ELR (cell line): ENCODE measurements around the gene CYP27B1.
"Not testable (repeated sequence)": the region's sequence is repeated elsewhere in the genome, so short reads cannot be mapped to it uniquely, and the experiment has no call there.

Source experiments
- DNase-seq: peaks from one replicate; pipeline ENCODE4 v3.0.0-alpha.2; 2015; ENCODE audit warnings: low read depth

Gene CYP27B1

DNA sequence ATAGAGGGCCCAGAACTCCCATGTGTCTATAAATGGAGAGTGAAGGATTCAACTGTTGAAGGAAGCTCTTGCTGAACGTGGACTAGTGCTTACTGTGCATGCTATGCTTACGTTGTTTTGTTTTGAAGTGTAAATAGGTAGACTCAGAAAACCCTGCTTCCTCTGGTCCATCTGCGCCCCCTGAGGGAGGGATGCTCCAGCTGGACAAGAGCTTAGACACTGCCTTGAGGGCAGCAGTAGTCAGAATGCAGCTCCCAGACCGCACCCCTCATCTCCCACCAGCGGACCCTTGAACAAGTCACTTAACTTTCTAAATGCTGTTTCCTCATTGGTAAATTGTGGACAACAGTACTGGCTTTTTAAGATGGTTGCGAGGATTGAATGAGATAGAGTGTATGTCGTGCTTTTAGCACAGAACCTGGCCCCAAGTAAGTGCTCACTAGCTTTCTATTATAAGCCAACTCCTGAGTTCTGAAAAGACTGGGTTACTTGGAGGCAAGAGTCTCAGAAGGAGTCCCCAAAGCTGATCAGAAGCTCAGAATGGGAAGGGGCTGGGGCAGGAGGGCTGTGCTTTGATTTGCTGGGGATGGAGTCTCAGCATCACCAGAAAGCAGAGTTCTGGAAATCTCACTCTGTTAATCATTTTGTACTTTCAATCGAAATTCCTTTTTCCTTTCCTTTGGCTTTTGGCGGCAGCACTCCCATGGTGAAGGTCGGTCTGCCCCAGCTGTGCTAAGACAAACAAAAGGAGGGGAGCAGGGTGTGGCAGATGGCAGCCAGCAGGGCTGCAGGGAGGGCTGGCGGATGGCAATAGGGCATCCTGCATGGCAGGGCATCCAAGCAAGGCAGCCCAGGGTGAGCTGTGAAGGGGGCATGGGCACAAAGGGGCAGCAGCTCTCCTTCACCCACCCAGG lies 43.9 kb downstream of the CYP27B1 start:
- no peak for DNase-seq

DNA sequence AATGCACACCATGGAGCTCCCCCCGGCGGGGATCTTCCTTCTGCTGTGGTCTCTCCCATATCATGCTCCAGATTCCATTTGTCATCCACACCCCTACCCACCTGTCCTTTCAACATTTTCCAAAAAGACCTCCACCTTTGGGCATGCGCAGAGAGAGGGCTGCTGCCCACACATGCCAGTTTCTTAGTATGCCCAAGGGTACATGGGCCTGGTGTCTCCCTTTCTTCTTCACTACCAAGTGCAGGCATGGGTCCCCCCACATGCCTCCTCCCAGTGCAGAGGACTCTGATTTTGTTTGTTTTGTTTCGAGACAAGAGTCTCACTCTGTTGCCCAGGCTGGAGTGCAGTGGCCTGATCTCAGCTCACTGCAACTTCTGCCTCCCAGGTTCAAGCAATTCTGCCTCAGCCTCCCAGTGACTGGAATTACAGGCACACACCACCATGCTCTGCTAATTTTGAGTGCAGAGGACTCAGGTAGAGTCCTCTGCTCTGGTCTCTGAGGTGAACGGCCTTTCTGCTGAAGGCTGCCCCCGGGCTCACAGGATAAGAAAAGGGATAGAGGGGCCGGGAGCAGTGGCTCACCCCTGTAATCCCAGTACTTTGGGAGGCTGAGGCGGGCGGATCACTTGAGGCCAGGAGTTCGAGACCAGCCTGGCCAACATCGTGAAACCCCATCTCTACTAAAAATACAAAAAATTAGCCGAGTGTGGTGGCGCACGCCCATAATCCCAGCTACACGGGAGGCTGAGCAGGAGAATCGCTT lies 44.9 kb downstream of the CYP27B1 start:
- DNase-seq, result not testable (repeated sequence)

DNA sequence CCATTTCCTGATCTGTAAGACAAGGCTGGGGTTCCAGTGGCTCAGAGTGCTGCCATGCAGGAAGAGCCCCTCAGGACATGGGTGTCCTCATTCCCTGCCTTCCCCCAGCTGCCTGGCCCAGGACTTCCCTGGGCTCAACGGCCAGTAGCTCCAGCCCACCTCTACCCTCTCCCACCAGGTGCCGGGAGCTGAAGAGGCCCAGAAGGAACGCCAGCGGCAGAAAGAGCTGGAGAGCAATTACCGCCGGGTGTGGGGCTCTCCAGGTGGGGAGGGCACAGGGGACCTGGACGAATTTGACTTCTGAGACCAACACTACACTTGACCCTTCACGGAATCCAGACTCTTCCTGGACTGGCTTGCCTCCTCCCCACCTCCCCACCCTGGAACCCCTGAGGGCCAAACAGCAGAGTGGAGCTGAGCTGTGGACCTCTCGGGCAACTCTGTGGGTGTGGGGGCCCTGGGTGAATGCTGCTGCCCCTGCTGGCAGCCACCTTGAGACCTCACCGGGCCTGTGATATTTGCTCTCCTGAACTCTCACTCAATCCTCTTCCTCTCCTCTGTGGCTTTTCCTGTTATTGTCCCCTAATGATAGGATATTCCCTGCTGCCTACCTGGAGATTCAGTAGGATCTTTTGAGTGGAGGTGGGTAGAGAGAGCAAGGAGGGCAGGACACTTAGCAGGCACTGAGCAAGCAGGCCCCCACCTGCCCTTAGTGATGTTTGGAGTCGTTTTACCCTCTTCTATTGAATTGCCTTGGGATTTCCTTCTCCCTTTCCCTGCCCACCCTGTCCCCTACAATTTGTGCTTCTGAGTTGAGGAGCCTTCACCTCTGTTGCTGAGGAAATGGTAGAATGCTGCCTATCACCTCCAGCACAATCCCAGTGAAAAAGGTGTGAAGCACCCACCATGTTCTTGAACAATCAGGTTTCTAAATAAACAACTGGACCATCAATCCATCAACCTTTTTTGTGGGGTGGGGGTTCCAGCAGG lies 46.0 kb downstream of the CYP27B1 start:
- no peak for DNase-seq

DNA sequence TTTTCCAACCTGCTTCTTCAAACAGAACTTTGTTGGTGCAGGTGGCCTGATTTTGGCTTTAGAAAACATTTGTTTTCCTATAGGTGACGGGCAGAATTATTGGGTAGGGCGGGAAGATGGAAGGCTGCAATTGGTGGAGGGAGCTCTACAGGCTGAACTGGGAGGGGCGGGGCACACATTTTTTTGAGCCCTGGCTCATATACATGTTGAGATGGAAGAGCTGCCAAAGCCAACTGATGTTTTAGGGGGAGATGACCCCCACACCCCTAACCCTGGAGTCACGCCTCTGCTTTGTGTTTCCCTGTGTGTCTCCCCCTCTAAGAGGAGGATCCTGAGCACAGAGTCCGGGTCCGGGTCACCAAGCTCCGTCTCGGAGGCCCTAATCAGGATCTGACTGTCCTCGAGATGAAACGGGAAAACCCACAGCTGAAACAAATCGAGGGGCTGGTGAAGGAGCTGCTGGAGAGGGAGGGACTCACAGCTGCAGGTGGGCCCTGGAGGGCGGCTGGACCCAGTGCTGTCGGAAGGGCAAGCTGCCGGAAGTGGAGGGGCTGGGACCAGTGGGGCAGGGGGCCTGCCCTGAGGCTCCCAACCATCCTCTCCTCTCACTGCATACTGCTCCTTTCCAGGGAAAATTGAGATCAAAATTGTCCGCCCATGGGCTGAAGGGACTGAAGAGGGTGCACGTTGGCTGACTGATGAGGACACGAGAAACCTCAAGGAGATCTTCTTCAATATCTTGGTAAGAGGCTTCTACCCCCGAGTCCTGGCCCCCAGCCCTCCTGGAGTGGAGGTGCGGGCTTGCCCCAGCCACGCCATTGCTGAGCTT lies 46.9 kb downstream of the CYP27B1 start:
- no peak for DNase-seq

DNA sequence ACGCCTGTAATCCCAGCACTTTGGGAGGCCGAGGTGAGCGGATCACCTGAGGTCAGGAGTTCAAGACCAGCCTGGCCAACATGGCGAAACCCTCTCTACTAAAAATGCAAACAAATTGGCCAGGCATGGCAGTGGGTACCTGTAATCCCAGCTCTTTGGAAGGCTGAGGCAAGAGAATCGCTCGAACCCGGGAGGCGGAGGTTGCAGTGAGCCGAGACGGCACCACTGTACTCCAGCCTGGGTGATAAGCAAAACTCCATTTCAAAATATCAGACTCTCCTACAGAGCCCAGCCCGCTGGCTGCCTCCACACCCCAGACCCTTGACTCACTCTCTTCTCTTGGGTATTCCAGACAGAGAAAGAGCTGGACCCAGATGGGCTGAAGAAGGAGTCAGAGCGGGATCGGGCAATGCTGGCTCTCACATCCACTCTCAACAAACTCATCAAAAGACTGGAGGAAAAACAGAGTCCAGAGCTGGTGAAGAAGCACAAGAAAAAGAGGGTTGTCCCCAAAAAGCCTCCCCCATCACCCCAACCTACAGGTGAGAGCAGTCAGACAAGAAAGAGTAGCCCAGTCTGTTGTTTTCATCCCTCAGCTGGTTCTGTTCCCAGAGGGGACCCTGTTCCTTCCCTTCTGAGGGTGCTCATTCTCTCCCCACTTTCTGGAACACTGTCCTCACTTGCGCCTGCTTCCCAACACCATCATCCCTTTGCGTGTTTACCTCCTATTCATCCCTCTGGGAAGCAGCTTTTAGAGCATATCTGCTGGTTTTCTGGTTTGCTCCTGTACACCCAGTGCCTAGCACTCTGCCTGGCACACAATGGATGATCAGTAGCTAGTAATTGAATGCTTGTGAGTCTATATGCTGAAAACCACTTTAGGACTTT lies 48.0 kb downstream of the CYP27B1 start:
- DNase-seq, result no peak

DNA sequence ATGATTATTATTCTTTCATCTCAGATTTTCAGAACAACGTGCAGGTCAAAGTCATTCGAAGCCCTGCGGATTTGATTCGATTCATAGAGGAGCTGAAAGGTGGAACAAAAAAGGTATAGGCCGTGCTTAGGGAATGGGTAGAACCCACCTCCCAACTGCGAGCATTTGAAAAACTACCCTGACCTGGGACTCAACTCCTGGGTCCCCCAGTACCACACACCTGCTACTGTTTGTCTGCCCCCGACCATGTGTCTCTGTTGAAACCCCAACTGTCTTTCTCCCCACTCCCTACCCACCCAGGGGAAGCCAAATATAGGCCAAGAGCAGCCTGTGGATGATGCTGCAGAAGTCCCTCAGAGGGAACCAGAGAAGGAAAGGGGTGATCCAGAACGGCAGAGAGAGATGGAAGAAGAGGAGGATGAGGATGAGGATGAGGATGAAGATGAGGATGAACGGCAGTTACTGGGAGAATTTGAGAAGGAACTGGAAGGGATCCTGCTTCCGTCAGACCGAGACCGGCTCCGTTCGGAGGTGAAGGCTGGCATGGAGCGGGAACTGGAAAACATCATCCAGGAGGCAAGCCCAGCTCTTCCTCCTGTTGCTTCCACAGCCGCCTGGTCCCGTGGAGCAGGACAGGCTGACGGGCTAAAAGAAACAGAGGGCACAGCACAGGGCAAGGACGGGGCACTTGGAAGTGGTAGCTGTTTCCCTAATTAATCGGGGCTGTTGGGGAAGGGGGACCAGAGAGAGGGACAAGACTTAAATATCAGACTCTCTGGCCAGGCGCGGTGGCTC lies 48.8 kb downstream of the CYP27B1 start:
- DNase-seq, result no peak

DNA sequence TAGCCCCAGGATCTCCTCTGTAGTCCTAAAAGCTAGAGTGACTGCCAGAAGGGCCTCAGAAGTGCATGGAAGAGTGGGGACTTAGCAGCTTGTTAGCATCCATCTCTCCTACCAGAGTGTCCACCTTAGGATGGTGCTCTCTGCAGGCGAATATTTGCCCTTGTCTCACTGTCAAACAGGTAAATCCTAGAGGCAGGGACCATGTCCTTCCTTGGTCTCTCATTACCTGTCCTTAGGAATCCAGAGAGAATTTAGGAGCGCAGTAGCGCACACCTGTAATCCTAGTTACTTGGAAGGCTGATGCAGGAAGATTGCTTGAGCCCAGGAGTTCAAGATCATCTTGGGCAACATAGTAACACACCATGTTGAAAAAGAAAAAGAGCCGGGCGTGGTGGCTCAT lies 49.7 kb downstream of the CYP27B1 start:
- DNase-seq, result no peak

DNA sequence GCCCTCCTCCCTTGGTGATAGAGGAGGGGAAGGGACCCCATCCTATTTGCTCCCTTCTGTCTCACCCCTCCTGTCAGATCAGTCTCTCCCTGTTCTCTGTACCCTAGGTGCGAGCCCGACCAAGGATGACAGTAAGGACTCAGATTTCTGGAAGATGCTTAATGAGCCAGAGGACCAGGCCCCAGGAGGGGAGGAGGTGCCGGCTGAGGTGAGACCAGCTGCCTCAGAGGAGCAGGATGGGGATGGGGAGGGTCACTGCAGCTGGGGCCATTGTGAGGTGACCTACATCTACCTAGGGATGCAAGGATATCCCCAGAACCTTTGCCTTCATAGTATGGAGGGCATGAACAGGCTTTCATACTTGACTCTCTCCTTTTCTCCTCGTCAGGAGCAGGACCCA lies 50.6 kb downstream of the CYP27B1 start:
- no peak for DNase-seq

DNA sequence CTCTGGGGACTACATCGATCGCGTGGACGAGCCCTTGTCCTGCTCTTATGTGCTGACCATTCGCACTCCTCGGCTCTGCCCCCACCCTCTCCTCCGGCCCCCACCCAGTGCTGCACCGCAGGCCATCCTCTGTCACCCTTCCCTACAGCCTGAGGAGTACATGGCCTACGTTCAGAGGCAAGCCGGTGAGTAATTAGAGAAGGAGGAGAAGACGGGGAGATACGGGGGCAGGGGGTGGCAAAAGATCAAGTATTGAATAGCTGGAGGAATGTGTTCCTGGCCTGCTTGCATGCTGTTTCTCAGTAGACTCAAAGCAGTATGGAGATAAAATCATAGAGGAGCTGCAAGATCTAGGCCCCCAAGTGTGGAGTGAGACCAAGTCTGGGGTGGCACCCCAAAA lies 51.1 kb downstream of the CYP27B1 start:
- no peak for DNase-seq

DNA sequence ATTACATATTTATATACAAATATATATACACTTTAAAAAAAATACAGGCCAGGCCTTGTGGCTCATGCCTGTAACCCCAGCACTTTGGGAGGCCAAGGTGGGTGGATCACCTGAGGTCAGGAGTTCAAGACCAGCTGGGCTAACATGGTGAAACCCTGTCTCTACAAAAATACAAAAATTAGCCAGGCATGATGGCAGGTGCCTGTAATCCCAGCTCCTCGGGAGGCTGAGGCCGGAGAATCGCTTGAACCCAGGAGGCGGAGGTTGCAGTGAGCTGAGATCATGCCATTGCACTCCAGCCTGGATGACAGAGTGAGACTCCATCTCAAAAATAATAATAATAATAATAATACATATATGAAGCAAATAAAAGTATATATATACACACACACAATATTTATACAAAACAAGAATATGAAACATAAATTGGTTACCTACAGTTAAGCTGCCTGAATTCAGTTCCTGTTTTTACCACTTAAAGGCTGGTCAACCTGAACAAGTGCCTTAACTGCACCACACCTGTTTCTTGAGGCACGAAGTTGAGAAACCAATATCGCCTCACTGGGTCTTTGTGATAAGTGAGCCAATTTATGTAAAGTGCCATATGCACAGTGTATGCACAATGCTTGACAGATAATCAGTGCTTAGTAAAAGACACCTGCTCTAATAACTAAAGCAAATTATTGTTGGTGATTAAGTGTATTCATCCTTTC lies 51.7 kb downstream of the CYP27B1 start:
- DNase-seq, result not testable (repeated sequence)

DNA sequence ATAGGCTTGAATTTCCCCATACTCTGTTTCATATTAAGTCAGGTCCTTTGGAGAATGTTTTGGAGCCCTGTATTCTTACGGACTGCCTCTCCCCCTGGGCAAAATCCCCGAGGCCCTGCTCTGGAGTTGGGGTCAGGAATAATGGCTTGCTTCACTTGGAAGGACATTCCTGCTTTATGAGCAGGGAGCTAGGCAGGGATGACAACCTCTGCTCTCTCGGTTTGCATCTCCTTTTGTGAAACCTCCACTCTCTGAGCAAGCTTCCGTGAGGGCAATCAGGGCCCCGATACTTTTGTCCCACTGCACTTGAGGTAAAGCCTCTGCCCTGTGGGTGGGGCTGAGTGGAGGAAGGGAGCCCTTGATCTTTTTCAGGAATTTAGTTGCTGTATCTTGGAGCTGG lies 53.7 kb downstream of the CYP27B1 start:
- DNase-seq, result no peak

DNA sequence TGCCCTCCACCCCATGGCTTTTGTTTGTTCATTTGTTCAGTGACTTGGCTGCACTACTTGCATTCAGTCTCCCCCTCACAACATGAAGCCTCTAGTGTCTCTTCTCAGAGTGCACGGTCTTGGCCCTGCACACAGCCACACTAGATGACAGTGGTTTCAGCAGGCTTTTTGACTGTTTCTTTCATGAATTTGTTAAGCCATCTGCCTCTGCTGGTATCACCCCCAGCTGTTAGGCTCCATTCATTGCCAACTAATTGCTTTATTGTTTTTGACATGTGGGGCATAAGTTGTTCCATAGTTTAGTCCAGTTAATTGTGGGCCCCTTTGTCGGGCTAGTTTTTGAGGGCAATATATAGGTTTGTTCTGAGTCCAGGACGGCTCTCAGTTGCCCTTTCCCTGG lies 54.2 kb downstream of the CYP27B1 start:
- no peak for DNase-seq
